A549 (cell line): Measurements from ENCODE around the gene LTBP4. TPM values are rescaled to one million over a fixed set of nuclear protein-coding genes. Genes with fewer than 3 reads are reported as not detected.

Experiments
- ATAC-seq, 2 experiments: fragments of 200-7000 bp in 1 of 2; fragments of >200 bp in 1 of 2; cut with Nextera tagmentation in 1 of 2; cut with Tn5 transposase in 1 of 2; 3 replicates each; pipeline versions ENCODE4 v1.8.0 to v1.9.1; 2018 to 2020; ENCODE audit warnings: mild to moderate bottlenecking in 1 of 2, moderate library complexity in 1 of 2
- CTCF ChIA-PET: fragments of 300-600 bp; sonication (Branson Sonifier 250); formaldehyde crosslinking; extraction: SDS; loops from one replicate; lab custom pipeline; 2021; ENCODE audit warnings: antibody characterized with exemption, inconsistent platforms; lab: Yijun Ruan, JAX
- POLR2A ChIA-PET: fragments of 350-600 bp; formaldehyde crosslinking; extraction: SDS; loops from one replicate; lab custom pipeline; 2021; ENCODE audit warnings: antibody characterized with exemption, inconsistent platforms; lab: Yijun Ruan, JAX
- DNase-seq, 2 experiments: peaks; one replicate each; pipeline versions ENCODE4 v3.0.0 to v3.0.0-alpha.2; 2011 to 2016; ENCODE audit warnings: low read depth in 1 of 2, low spot score in 1 of 2
- FAIRE-seq: peaks from 2 replicates; lab custom pipeline; 2011; peaks lifted over from hg19 to GRCh38; lab: Jason Lieb, UNC
- H3K27ac ChIP-seq, 2 experiments: fragments of >200 bp; sonication (Bioruptor Twin); formaldehyde crosslinking; 3 replicates each; pipeline ENCODE4 v1.5.1; 2016 to 2017
- H3K4me1 ChIP-seq: fragments of >200 bp; sonication (Bioruptor Twin); formaldehyde crosslinking; 3 replicates; pipeline ENCODE4 v1.6.1; 2016
- H3K4me2 ChIP-seq: fragments of >200 bp; sonication (Bioruptor Twin); formaldehyde crosslinking; 3 replicates; pipeline ENCODE4 v1.6.1; 2016
- H3K4me3 ChIP-seq: fragments of >200 bp; sonication (Bioruptor Twin); formaldehyde crosslinking; 3 replicates; pipeline ENCODE4 v1.5.1; 2016
- H3K9me3 ChIP-seq: fragments of >200 bp; sonication (Bioruptor Twin); formaldehyde crosslinking; 3 replicates; pipeline ENCODE4 v1.6.1; 2016
- CBX2 ChIP-seq: fragments of 200-600 bp; sonication (generic); IDR thresholded peaks from 2 replicates; pipeline ENCODE4 v1.6.1; 2016; ENCODE audit warnings: low read depth, mild to moderate bottlenecking, borderline replicate concordance
- EHF ChIP-seq: fragments of 250-450 bp; sonication (Bioruptor Pico); IDR thresholded peaks from 2 replicates; pipeline ENCODE4 v1.5.0; 2020; ENCODE audit warnings: mild to moderate bottlenecking
- GATA3 ChIP-seq: IDR thresholded peaks from 2 replicates; pipeline ENCODE4 v1.6.1; 2012; ENCODE audit warnings: borderline replicate concordance
- HOXA7 ChIP-seq: fragments of 250-450 bp; sonication (Bioruptor Pico); IDR thresholded peaks from 2 replicates; pipeline ENCODE4 v1.5.0; 2020; ENCODE audit warnings: mild to moderate bottlenecking, moderate library complexity
- JUN ChIP-seq, 2 experiments: fragments of >200 bp; sonication (Bioruptor Twin); formaldehyde crosslinking; IDR thresholded peaks; 2 replicates in 1 of 2; 3 replicates in 1 of 2; pipeline ENCODE4 v1.6.1; 2016 to 2017
- MAFK ChIP-seq: fragments of 450-650 bp; IDR thresholded peaks from 2 replicates; pipeline ENCODE4 v1.6.1; 2014; ENCODE audit not compliant: partially characterized antibody
- NFE2L2 ChIP-seq: fragments of 150-350 bp; conservative IDR thresholded peaks from 2 replicates; pipeline ENCODE4 v1.6.1; 2014; ENCODE audit warnings: low read length
- POLR2A ChIP-seq: IDR thresholded peaks from 2 replicates; pipeline ENCODE4 v1.6.1; 2012; ENCODE audit warnings: mild to moderate bottlenecking, low read length
- SREBF2 ChIP-seq: fragments of 450-650 bp; IDR thresholded peaks from 2 replicates; pipeline ENCODE4 v1.6.1; 2014; ENCODE audit warnings: mild to moderate bottlenecking, moderate library complexity
- WGBS: methylation state at CpG from one replicate; pipeline ENCODE4 v1.1.6; 2017; ENCODE audit errors: missing lambda C conversion rate; 5-methylcytosine and 5-hydroxymethylcytosine counted together
- polyA plus RNA-seq, 4 experiments: library from polyadenylated mRNA; depleted of rRNA in 3 of 4; stranded (reverse); fragments of >200 nt; fragmentation: RNase III in 1 of 4; extraction: RNeasy Plus Mini Kit Qiagen cat#74134 plus additional on column Dnase treatment in 1 of 4; gene quantifications; 2 replicates in 3 of 4; 3 replicates in 1 of 4; pipeline ENCODE4 v1.2.3, GENCODE V29; 2011 to 2017
- TF ChIP-seq, protein P1 (sequence below): fragments of 200-600 bp; sonication (generic); IDR thresholded peaks from 2 replicates; pipeline ENCODE4 v1.6.1; 2016; ENCODE audit warnings: antibody characterized with exemption, mild to moderate bottlenecking, moderate library complexity
- TF ChIP-seq, protein P2 (sequence below): fragments of >200 bp; sonication (Bioruptor Twin); formaldehyde crosslinking; IDR thresholded peaks from 2 replicates; pipeline ENCODE4 v1.6.1; 2016

The LTBP4 gene
- polyA plus RNA-seq, 2 of the 4 experiments (the other 2 are of a cell fraction) = 23.1 to 43.2 TPM

- TF ChIP-seq, protein P1, sequence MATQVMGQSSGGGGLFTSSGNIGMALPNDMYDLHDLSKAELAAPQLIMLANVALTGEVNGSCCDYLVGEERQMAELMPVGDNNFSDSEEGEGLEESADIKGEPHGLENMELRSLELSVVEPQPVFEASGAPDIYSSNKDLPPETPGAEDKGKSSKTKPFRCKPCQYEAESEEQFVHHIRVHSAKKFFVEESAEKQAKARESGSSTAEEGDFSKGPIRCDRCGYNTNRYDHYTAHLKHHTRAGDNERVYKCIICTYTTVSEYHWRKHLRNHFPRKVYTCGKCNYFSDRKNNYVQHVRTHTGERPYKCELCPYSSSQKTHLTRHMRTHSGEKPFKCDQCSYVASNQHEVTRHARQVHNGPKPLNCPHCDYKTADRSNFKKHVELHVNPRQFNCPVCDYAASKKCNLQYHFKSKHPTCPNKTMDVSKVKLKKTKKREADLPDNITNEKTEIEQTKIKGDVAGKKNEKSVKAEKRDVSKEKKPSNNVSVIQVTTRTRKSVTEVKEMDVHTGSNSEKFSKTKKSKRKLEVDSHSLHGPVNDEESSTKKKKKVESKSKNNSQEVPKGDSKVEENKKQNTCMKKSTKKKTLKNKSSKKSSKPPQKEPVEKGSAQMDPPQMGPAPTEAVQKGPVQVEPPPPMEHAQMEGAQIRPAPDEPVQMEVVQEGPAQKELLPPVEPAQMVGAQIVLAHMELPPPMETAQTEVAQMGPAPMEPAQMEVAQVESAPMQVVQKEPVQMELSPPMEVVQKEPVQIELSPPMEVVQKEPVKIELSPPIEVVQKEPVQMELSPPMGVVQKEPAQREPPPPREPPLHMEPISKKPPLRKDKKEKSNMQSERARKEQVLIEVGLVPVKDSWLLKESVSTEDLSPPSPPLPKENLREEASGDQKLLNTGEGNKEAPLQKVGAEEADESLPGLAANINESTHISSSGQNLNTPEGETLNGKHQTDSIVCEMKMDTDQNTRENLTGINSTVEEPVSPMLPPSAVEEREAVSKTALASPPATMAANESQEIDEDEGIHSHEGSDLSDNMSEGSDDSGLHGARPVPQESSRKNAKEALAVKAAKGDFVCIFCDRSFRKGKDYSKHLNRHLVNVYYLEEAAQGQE = no peak
- no peak for TF ChIP-seq EHF (CRISPR knock-in tag)
- no peak for TF ChIP-seq SREBF2
These were observed 7.1 kb downstream of the LTBP4 start (continued) for GRCh38 chr19:40608240-40608621.

DNA sequence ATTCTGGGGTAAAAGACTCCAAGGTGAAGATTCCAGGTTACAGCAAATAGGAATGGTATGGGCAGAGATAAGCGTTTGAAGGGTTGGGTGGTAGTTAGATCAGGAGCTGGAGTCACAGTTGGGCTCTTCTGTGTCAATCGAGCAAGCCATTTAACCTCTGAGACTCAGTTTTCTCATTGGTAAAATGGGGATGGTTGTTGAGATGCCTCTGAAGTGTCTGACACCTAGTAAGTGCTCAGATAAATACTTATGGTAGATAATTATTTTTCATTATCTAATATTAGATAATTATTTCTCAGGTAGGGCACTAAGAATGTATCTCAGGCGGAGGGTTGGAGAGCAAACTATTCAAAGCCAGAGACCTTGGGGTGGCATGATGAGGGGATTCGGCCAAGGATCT lies 7.8 kb downstream of the LTBP4 start:
- Histone ChIP-seq H3K4me2 (peak overlapping the region; percentile 65), H3K27ac (peak overlapping the region in 1 of 2 experiments; percentile 68; a peak in 2 of 6 replicates), H3K4me1 (peaks cover 43% of the 10 kb centered on the region), H3K9me3 (no peaks in the 10 kb centered on the region), H3K4me3 (peak overlapping the region; percentile 49; the same call in 2 of the 3 replicates)
- ChIA-PET POLR2A (no interaction called here), CTCF (interaction anchor here (0.6 to 35.2 kb wide), 8 partner anchors 9 to 249 kb away, joined by 3 to 2247 read pairs (median 4); no protein-coding TSS in a partner anchor)
- FAIRE-seq (no peak), ATAC-seq (no peak), DNase-seq (no peak)
- WGBS = 65% methylated on average over 4 of the region's 4 CpGs
- TF ChIP-seq CBX2 (no peak), HOXA7 (no peak)

DNA sequence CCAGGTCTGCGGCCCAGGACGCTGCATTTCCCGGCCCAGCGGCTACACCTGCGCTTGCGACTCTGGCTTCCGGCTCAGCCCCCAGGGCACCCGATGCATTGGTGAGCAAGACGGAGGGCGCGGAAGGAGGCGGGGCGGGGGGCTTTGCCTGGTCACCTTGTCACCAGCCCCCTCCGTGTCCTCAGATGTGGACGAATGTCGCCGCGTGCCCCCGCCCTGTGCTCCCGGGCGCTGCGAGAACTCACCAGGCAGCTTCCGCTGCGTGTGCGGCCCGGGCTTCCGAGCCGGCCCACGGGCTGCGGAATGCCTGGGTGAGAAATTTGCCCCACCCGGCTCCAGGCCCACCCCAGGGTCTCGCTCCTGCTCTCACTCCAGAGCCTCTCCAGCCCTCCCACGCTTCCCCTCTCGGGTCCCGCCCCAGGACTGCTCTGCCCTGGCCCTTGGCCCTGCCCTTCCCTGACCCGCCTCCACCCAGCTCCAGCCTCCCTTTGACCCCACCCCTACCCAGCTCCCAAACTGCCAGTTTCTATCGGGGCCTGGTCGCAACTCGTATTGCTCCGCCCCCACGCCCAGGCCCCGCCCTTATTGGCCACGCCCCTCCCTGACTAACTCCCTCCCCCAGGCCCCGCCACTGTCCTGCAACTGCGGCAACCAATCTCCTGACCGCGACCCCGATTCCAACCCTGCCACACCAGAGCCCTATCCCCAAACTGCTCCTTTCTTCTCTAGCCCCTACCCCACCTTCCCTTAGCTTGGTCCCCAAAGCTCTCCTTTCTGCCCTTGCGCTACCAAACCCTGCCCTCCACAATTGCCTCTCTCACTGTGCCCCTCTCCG lies 8.6 kb downstream of the LTBP4 start:
- peak overlapping the region; percentile 49 for H3K4me3 ChIP-seq
- H3K27ac ChIP-seq = peak overlapping the region; percentile 60 to 68
- ATAC-seq (peak; percentile 12 to 55; a peak in 5 of 6 replicates), DNase-seq (peak; percentile 93 to 98), FAIRE-seq (no peak)
- peak overlapping the region; percentile 65 for H3K4me2 ChIP-seq
- TF ChIP-seq POLR2A (0 out of 2 replicates have a peak, but pooled peaks have one; percentile 19), JUN (IDR thresholded peaks at IDR 0.05) (0 out of 5 replicates have a peak, but pooled peaks of 1 of the 2 experiments have one; percentile 43)
- TF ChIP-seq, protein P2, sequence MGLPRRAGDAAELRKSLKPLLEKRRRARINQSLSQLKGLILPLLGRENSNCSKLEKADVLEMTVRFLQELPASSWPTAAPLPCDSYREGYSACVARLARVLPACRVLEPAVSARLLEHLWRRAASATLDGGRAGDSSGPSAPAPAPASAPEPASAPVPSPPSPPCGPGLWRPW = no peak
- 58% methylated on average over 47 of the region's 50 CpGs for WGBS
- H3K4me1 ChIP-seq = peaks cover 43% of the 10 kb centered on the region
- CTCF ChIA-PET = interaction anchor here (0.6 to 35.2 kb wide), 10 partner anchors 8 to 63 kb away, joined by 3 to 2247 read pairs (median 4); no protein-coding TSS in a partner anchor
- H3K9me3 ChIP-seq = no peaks in the 10 kb centered on the region
- POLR2A ChIA-PET = interaction anchor here (0.5 to 1.5 kb wide), 4 partner anchors 15 to 839 kb away, joined by 4 to 6 read pairs (median 6); partner anchors contain the start of gene RAB4B

DNA sequence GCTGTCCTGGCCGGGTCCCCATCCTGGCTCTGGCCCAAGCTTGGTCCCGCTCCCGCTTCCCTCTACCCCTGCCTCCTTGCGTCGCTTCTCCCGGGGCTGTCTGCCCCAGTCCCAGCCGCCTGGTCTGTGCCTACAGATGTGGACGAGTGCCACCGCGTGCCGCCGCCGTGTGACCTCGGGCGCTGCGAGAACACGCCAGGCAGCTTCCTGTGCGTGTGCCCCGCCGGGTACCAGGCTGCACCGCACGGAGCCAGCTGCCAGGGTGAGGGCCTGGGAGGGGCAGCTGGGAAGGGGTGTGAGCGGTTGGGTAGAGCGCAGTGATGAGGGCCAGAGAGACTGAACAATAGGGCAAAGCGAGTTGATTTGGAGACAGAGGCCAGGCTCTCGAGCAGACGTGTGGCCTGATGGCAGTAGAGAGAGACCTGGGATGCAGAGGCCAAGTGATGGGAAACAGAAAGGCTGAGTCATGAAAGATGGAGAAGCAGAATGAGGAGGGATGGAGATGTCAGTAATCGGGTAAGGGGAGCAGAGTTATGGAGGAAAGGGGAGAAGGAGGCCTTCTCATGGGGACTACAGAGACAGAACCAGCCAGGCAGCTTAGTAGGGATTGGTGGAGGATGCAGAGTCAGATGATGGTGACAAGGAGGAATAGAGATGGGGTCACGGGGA lies 9.4 kb downstream of the LTBP4 start:
- CTCF ChIA-PET = interaction anchor here (0.9 to 35.2 kb wide), 9 partner anchors 9 to 63 kb away, joined by 3 to 2247 read pairs (median 4); no protein-coding TSS in a partner anchor
- ATAC-seq (no peak), FAIRE-seq (no peak), DNase-seq (no peak)
- 91% methylated on average over 29 of the region's 29 CpGs for WGBS
- POLR2A ChIA-PET = interaction anchor here (0.5 to 1.5 kb wide), 4 partner anchors 14 to 839 kb away, joined by 4 to 6 read pairs (median 6); partner anchors contain the start of gene RAB4B
- Histone ChIP-seq H3K9me3 (no peaks in the 10 kb centered on the region), H3K4me1 (peaks cover 38% of the 10 kb centered on the region), H3K27ac (peak overlapping the region in 1 of 2 experiments; percentile 68; a peak in 3 of 6 replicates), H3K4me2 (peak overlapping the region; percentile 65), H3K4me3 (no peak overlapping the region)
- no peak for TF ChIP-seq GATA3
- TF ChIP-seq NFE2L2 = peak; percentile 41; the same call in 1 of the 2 replicates
- peak; percentile 84 for TF ChIP-seq MAFK
